Skeletal muscle satellite cell (primary cell): ENCODE results near the gene UGT1A10.

ENCODE experiments used
- H3K27me3 ChIP-seq: 2 replicates; pipeline ENCODE4 v1.7.0; 2013; ENCODE audit warnings: low read length; ENCODE audit not compliant: control insufficient read depth, insufficient read depth
- H3K36me3 ChIP-seq: 2 replicates; pipeline ENCODE4 v1.7.0; 2013; ENCODE audit warnings: mild to moderate bottlenecking, control low read depth, low read length; ENCODE audit not compliant: insufficient read depth
- H3K4me1 ChIP-seq: 2 replicates; pipeline ENCODE4 v1.7.0; 2013; ENCODE audit warnings: low read length; ENCODE audit not compliant: control insufficient read depth, insufficient read depth
- H3K4me2 ChIP-seq: 2 replicates; pipeline ENCODE4 v1.7.0; 2013; ENCODE audit warnings: mild to moderate bottlenecking, low read length
- H3K4me3 ChIP-seq: 2 replicates; pipeline ENCODE4 v1.7.0; 2013; ENCODE audit warnings: low read length
- H3K9ac ChIP-seq: 2 replicates; pipeline ENCODE4 v1.7.0; 2013; ENCODE audit warnings: mild to moderate bottlenecking, low read depth, low read length, moderate library complexity
- H3K9me3 ChIP-seq: replicated peaks from 2 replicates; pipeline ENCODE4 v1.7.0; 2013; ENCODE audit warnings: mild to moderate bottlenecking, control low read depth, low read length

The UGT1A10 gene

GRCh38 chr2:233792720-233793119 is 156.5 kb downstream of the UGT1A10 start:
- Histone ChIP-seq H3K4me3 (no peak overlapping the region), H3K4me1 (no peaks in the 10 kb centered on the region), H3K36me3 (no peaks in the 10 kb centered on the region), H3K4me2 (no peak overlapping the region), H3K9ac (no peak overlapping the region), H3K27me3 (no peaks in the 10 kb centered on the region), H3K9me3 (no peaks in the 10 kb centered on the region)

- no peak overlapping the region for H3K9ac ChIP-seq
- no peak overlapping the region for H3K4me2 ChIP-seq
- H3K9me3 ChIP-seq = no peaks in the 10 kb centered on the region
- no peaks in the 10 kb centered on the region for H3K36me3 ChIP-seq
- H3K4me1 ChIP-seq = no peaks in the 10 kb centered on the region
- no peaks in the 10 kb centered on the region for H3K27me3 ChIP-seq
- H3K4me3 ChIP-seq = no peak overlapping the region
Measured at GRCh38 chr2:233793465-233794127, 157.3 kb downstream of the UGT1A10 start.

GRCh38 chr2:233794128-233794658 is 157.9 kb downstream of the UGT1A10 start:
- Histone ChIP-seq H3K4me3 (no peak overlapping the region), H3K4me1 (no peaks in the 10 kb centered on the region), H3K9me3 (no peaks in the 10 kb centered on the region), H3K27me3 (no peaks in the 10 kb centered on the region), H3K36me3 (no peaks in the 10 kb centered on the region), H3K9ac (no peak overlapping the region), H3K4me2 (no peak overlapping the region)

- Histone ChIP-seq H3K4me1 (no peaks in the 10 kb centered on the region), H3K4me3 (no peak overlapping the region), H3K27me3 (no peaks in the 10 kb centered on the region), H3K9ac (no peak overlapping the region), H3K36me3 (no peaks in the 10 kb centered on the region), H3K9me3 (no peaks in the 10 kb centered on the region), H3K4me2 (no peak overlapping the region)
Measured at GRCh38 chr2:233795735-233796171, 159.5 kb downstream of the UGT1A10 start.

GRCh38 chr2:233796254-233796653 is 160.0 kb downstream of the UGT1A10 start:
- no peaks in the 10 kb centered on the region for H3K27me3 ChIP-seq
- H3K4me3 ChIP-seq = no peak overlapping the region
- no peaks in the 10 kb centered on the region for H3K4me1 ChIP-seq
- no peaks in the 10 kb centered on the region for H3K36me3 ChIP-seq
- no peak overlapping the region for H3K9ac ChIP-seq
- H3K4me2 ChIP-seq = no peak overlapping the region
- no peaks in the 10 kb centered on the region for H3K9me3 ChIP-seq

- H3K4me2 ChIP-seq = no peak overlapping the region
- no peak overlapping the region for H3K9ac ChIP-seq
- H3K4me3 ChIP-seq = no peak overlapping the region
- H3K4me1 ChIP-seq = no peaks in the 10 kb centered on the region
- H3K27me3 ChIP-seq = no peaks in the 10 kb centered on the region
- no peaks in the 10 kb centered on the region for H3K9me3 ChIP-seq
- no peaks in the 10 kb centered on the region for H3K36me3 ChIP-seq
Measured at GRCh38 chr2:233798335-233799086, 162.3 kb downstream of the UGT1A10 start.

GRCh38 chr2:233799087-233799665 is 162.9 kb downstream of the UGT1A10 start:
- Histone ChIP-seq H3K36me3 (no peaks in the 10 kb centered on the region), H3K9me3 (no peaks in the 10 kb centered on the region), H3K4me2 (no peak overlapping the region), H3K4me3 (no peak overlapping the region), H3K27me3 (no peaks in the 10 kb centered on the region), H3K9ac (no peak overlapping the region), H3K4me1 (no peaks in the 10 kb centered on the region)

- H3K27me3 ChIP-seq = peaks cover 4% of the 10 kb centered on the region
- H3K4me3 ChIP-seq = no peak overlapping the region
- H3K9ac ChIP-seq = no peak overlapping the region
- no peak overlapping the region for H3K4me2 ChIP-seq
- no peaks in the 10 kb centered on the region for H3K36me3 ChIP-seq
- H3K9me3 ChIP-seq = no peaks in the 10 kb centered on the region
- H3K4me1 ChIP-seq = no peaks in the 10 kb centered on the region
Measured at GRCh38 chr2:233799716-233800115, 163.5 kb downstream of the UGT1A10 start.

GRCh38 chr2:233800208-233800607 is 164.0 kb downstream of the UGT1A10 start:
- Histone ChIP-seq H3K4me3 (no peak overlapping the region), H3K9me3 (no peaks in the 10 kb centered on the region), H3K27me3 (peaks cover 4% of the 10 kb centered on the region), H3K9ac (no peak overlapping the region), H3K4me2 (no peak overlapping the region), H3K36me3 (no peaks in the 10 kb centered on the region), H3K4me1 (no peaks in the 10 kb centered on the region)

- no peak overlapping the region for H3K4me3 ChIP-seq
- no peak overlapping the region for H3K4me2 ChIP-seq
- H3K9me3 ChIP-seq = no peaks in the 10 kb centered on the region
- H3K27me3 ChIP-seq = peaks cover 4% of the 10 kb centered on the region
- H3K9ac ChIP-seq = no peak overlapping the region
- no peaks in the 10 kb centered on the region for H3K4me1 ChIP-seq
- no peaks in the 10 kb centered on the region for H3K36me3 ChIP-seq
Measured at GRCh38 chr2:233801357-233802131, 165.3 kb downstream of the UGT1A10 start.
